Upper lobe of left lung (tissue), 6 donors: ENCODE data around the gene SLC35F5. TPM values are rescaled to one million over a fixed set of nuclear protein-coding genes. Genes with fewer than 3 reads are reported as not detected.
"Not testable (repeated sequence)": the region's sequence is repeated elsewhere in the genome, so short reads cannot be mapped to it uniquely, and the experiment has no call there.

Source experiments
- ATAC-seq, 2 donors: fragments of 200-7000 bp; cut with Tn5 transposase; one replicate each; pipeline ENCODE4 v1.9.1; 2022; ENCODE audit warnings: mild to moderate bottlenecking in 2 of 2, moderate library complexity in 2 of 2; ENCODE audit not compliant: low FRiP score in 2 of 2
- DNase-seq, 2 donors: peaks; one replicate each; pipeline ENCODE4 v3.0.0-alpha.2; 2019 to 2020
- H3K27ac ChIP-seq, 4 donors: fragments of 200-600 bp; sonication (generic); one replicate each; pipeline ENCODE4 v1.5.1; 2016 to 2019
- H3K27me3 ChIP-seq, 4 donors: fragments of 200-600 bp; sonication (generic); one replicate each; pipeline ENCODE4 v1.5.1; 2017 to 2019
- H3K36me3 ChIP-seq, 4 donors: fragments of 200-600 bp; sonication (generic); one replicate each; pipeline ENCODE4 v1.5.1; 2016 to 2019
- H3K4me1 ChIP-seq, 4 donors: fragments of 200-600 bp; sonication (generic); one replicate each; pipeline ENCODE4 v1.5.1; 2018 to 2019
- H3K4me3 ChIP-seq, 4 donors: fragments of 200-600 bp; sonication (generic); one replicate each; pipeline ENCODE4 v1.5.1; 2017 to 2019; ENCODE audit warnings: mild to moderate bottlenecking in 2 of 4, moderate library complexity in 1 of 4
- H3K9me3 ChIP-seq, 4 donors: fragments of 200-600 bp; sonication (generic); one replicate each; pipeline ENCODE4 v1.5.1; 2018 to 2019
- CTCF ChIP-seq, 6 experiments: fragments of 450-650 bp in 4 of 6; fragments of 200-600 bp in 2 of 6; sonication (generic) in 2 of 6; IDR thresholded peaks; one replicate each; pipeline ENCODE4 v1.5.1; 2016 to 2019; ENCODE audit warnings: antibody characterized with exemption in 6 of 6
- EP300 ChIP-seq, 4 donors: sonication (generic); formaldehyde crosslinking; IDR thresholded peaks; one replicate each; pipeline ENCODE4 v1.5.1; 2017; ENCODE audit warnings: antibody characterized with exemption in 4 of 4, control low read depth in 2 of 4
- POLR2A ChIP-seq, 4 donors: fragments of 450-650 bp; IDR thresholded peaks; one replicate each; pipeline ENCODE4 v1.5.1; 2016 to 2017; ENCODE audit warnings: antibody characterized with exemption in 4 of 4, mild to moderate bottlenecking in 2 of 4
- POLR2AphosphoS5 ChIP-seq, 2 donors: sonication (generic); formaldehyde crosslinking; IDR thresholded peaks; one replicate each; pipeline ENCODE4 v1.5.1; 2017; ENCODE audit warnings: antibody characterized with exemption in 2 of 2
- WGBS, 2 donors: methylation state at CpG; one replicate each; pipeline ENCODE4 v1.1.5; 2017 to 2018; 5-methylcytosine and 5-hydroxymethylcytosine counted together
- total RNA-seq, 6 donors: library from RNA; depleted of rRNA in 4 of 6; stranded (reverse); fragments of >200 nt in 4 of 6; gene quantifications; one replicate each; pipeline versions ENCODE4 v1.1.0 to v1.2.1, GENCODE V29; 2016 to 2021
- donor health status: DM: no; HTN: no; CAD: no; lungs with moderate emphysema.
- donor health status: DM: no; HTN: yes; CAD: no; lungs with severe emphysema.

The SLC35F5 gene
- total RNA-seq, 6 donors from 2014 or later = 38.8 to 118 (median 65.8) TPM

GRCh38 chr2:113777371-113777770 is 20.9 kb upstream of the SLC35F5 start:
- 91 to 95% methylated on average over 3 of the region's 3 CpGs for WGBS, 2 donors
- H3K27ac ChIP-seq = no peak overlapping the region
- TF ChIP-seq EP300 (IDR thresholded peaks at IDR 0.05) (no peak), POLR2A (IDR thresholded peaks at IDR 0.05) (no peak), POLR2AphosphoS5 (IDR thresholded peaks at IDR 0.05) (no peak), CTCF (IDR thresholded peaks at IDR 0.05) (no peak)

GRCh38 chr2:113776949-113777348 is 20.5 kb upstream of the SLC35F5 start:
- H3K27me3 ChIP-seq = no peaks in the 10 kb centered on the region
- DNase-seq = no peak
- H3K36me3 ChIP-seq = no peaks in the 10 kb centered on the region
- no peaks in the 10 kb centered on the region for H3K9me3 ChIP-seq
- no peaks in the 10 kb centered on the region for H3K4me1 ChIP-seq
- no peak overlapping the region for H3K4me3 ChIP-seq
- H3K27ac ChIP-seq = no peak overlapping the region
- no peak for ATAC-seq
- WGBS, 2 donors = 80 to 85% methylated on average over 4 of the region's 4 CpGs
- TF ChIP-seq POLR2AphosphoS5 (IDR thresholded peaks at IDR 0.05) (no peak), CTCF (IDR thresholded peaks at IDR 0.05) (no peak), EP300 (IDR thresholded peaks at IDR 0.05) (no peak), POLR2A (IDR thresholded peaks at IDR 0.05) (no peak)

More at GRCh38 chr2:113777371-113777770, 20.9 kb upstream of the SLC35F5 start:
- H3K9me3 ChIP-seq = no peaks in the 10 kb centered on the region
- H3K36me3 ChIP-seq = no peaks in the 10 kb centered on the region
- DNase-seq (no peak), ATAC-seq (no peak)
- H3K27me3 ChIP-seq = no peaks in the 10 kb centered on the region
- H3K4me3 ChIP-seq = no peak overlapping the region
- H3K4me1 ChIP-seq = no peaks in the 10 kb centered on the region

- not testable (repeated sequence) for H3K4me3 ChIP-seq, ATAC-seq, H3K36me3 ChIP-seq, H3K27me3 ChIP-seq, H3K27ac ChIP-seq, H3K9me3 ChIP-seq, H3K4me1 ChIP-seq, DNase-seq
- 64 to 77% methylated on average over 6 of the region's 6 CpGs for WGBS, 2 donors
These were observed 18.2 kb upstream of the SLC35F5 start for GRCh38 chr2:113774616-113775015.

GRCh38 chr2:113770929-113771328 is 14.5 kb upstream of the SLC35F5 start:
- Histone ChIP-seq H3K27ac (no peak overlapping the region), H3K36me3 (no peaks in the 10 kb centered on the region), H3K27me3 (no peaks in the 10 kb centered on the region), H3K4me1 (no peaks in the 10 kb centered on the region), H3K9me3 (no peaks in the 10 kb centered on the region), H3K4me3 (no peak overlapping the region)
- DNase-seq = no peak
- TF ChIP-seq EP300 (IDR thresholded peaks at IDR 0.05) (no peak), POLR2A (IDR thresholded peaks at IDR 0.05) (no peak), CTCF (IDR thresholded peaks at IDR 0.05) (no peak), POLR2AphosphoS5 (IDR thresholded peaks at IDR 0.05) (no peak)
- WGBS, 2 donors = 82 to 91% methylated on average over 3 of the region's 3 CpGs
- no peak for ATAC-seq

GRCh38 chr2:113769555-113769954 is 13.1 kb upstream of the SLC35F5 start:
- H3K9me3 ChIP-seq = peaks cover 0 to 6% (median 0%) of the 10 kb centered on the region in 4 donors
- H3K36me3 ChIP-seq = no peaks in the 10 kb centered on the region
- ATAC-seq (no peak), DNase-seq (no peak)
- no peak overlapping the region for H3K27ac ChIP-seq
- no peak for TF ChIP-seq POLR2AphosphoS5 (IDR thresholded peaks at IDR 0.05)
- TF ChIP-seq EP300 (IDR thresholded peaks at IDR 0.05) = no peak
- TF ChIP-seq CTCF (IDR thresholded peaks at IDR 0.05) = no peak
- no peak for TF ChIP-seq POLR2A (IDR thresholded peaks at IDR 0.05)
- 69 to 100% methylated on average over 3 of the region's 3 CpGs for WGBS, 2 donors
- H3K27me3 ChIP-seq = no peaks in the 10 kb centered on the region
- H3K4me1 ChIP-seq = no peaks in the 10 kb centered on the region
- H3K4me3 ChIP-seq = no peak overlapping the region
